ENCODE data around the gene RANGAP1. TPM values are rescaled to one million over a fixed set of nuclear protein-coding genes. Genes with fewer than 3 reads are reported as not detected.

Gene RANGAP1
- total and polyA plus RNA-seq, 2 of the 13 experiments (the other 11 are each of a cell fraction or from before 2014, with no cell fraction given): 51.8 to 83.9 TPM

GRCh38 chr22:41234815-41235695, 50.9 kb downstream of the RANGAP1 start (continued):
- TF ChIP-seq POGK (CRISPR knock-in tag; conservative IDR thresholded peaks at IDR 0.05): 0 out of 2 replicates have a peak, but pooled peaks have one; percentile 49
- TF ChIP-seq HMGXB4 (CRISPR knock-in tag; IDR thresholded peaks at IDR 0.05; ENCODE audit: borderline replicate concordance in 1 of 2, low read depth in 1 of 2): no peak
- TF ChIP-seq EP300 (IDR thresholded peaks at IDR 0.05; ENCODE audit: low read depth in 2 of 2, low read length in 2 of 2): peak in 1 of 2 experiments; percentile 33; a peak in 2 of 4 replicates
- TF ChIP-seq EP300 (CRISPR knock-in tag; IDR thresholded peaks at IDR 0.05; ENCODE audit: borderline replicate concordance): peak; percentile 69; the same call in 1 of the 2 replicates
- TF ChIP-seq ZNF503 (CRISPR knock-in tag; IDR thresholded peaks at IDR 0.05): no peak
- TF ChIP-seq ZFYVE20 (CRISPR knock-in tag; IDR thresholded peaks at IDR 0.05; ENCODE audit: borderline replicate concordance, low read depth): no peak
- peak; percentile 65; the same call in 1 of the 2 replicates for TF ChIP-seq RFXAP (CRISPR knock-in tag; IDR thresholded peaks at IDR 0.05; ENCODE audit: borderline replicate concordance)
- TF ChIP-seq ZNF691 (CRISPR knock-in tag; IDR thresholded peaks at IDR 0.05; ENCODE audit: borderline replicate concordance, low read depth): no peak
- TF ChIP-seq ZNF24 (IDR thresholded peaks at IDR 0.05): no peak
- TF ChIP-seq ZNF292 (CRISPR knock-in tag; IDR thresholded peaks at IDR 0.05; ENCODE audit: borderline replicate concordance, low read depth): peak; percentile 22; the same call in 1 of the 2 replicates
- TF ChIP-seq ZNF703 (CRISPR knock-in tag; IDR thresholded peaks at IDR 0.05; ENCODE audit: borderline replicate concordance): no peak
- TF ChIP-seq UBTF (CRISPR knock-in tag; IDR thresholded peaks at IDR 0.05): peak; percentile 53
